A549 (cell line): ENCODE measurements around the gene CLCN4.

Experiments used
- CBX8 ChIP-seq: fragments of 200-600 bp; sonication (generic); IDR thresholded peaks from 2 replicates; pipeline ENCODE4 v1.6.1; 2016
- CTCF ChIP-seq: fragments of >200 bp; sonication (Bioruptor Twin); formaldehyde crosslinking; IDR thresholded peaks from 3 replicates; pipeline ENCODE4 v1.5.1; 2016
- EHF ChIP-seq: fragments of 250-450 bp; sonication (Bioruptor Pico); IDR thresholded peaks from 2 replicates; pipeline ENCODE4 v1.5.0; 2020; ENCODE audit warnings: mild to moderate bottlenecking
- EHMT2 ChIP-seq: fragments of 200-600 bp; sonication (generic); IDR thresholded peaks from 2 replicates; pipeline ENCODE4 v1.6.1; 2016; ENCODE audit warnings: antibody characterized with exemption, low read depth, mild to moderate bottlenecking, moderate library complexity
- EP300 ChIP-seq, 2 experiments: fragments of >200 bp; sonication (Bioruptor Twin); formaldehyde crosslinking; IDR thresholded peaks; 2 replicates in 1 of 2; 3 replicates in 1 of 2; pipeline ENCODE4 v1.6.1; 2016 to 2017
- ESRRA ChIP-seq: fragments of 150-350 bp; IDR thresholded peaks from 2 replicates; pipeline ENCODE4 v1.6.1; 2014; ENCODE audit warnings: mild to moderate bottlenecking, low read length, borderline replicate concordance
- PHF8 ChIP-seq: fragments of 200-600 bp; sonication (generic); IDR thresholded peaks from 2 replicates; pipeline ENCODE4 v1.6.1; 2016; ENCODE audit warnings: low read depth, mild to moderate bottlenecking, antibody characterized with exemption, moderate library complexity, borderline replicate concordance
- POLR2A ChIP-seq: IDR thresholded peaks from 2 replicates; pipeline ENCODE4 v1.6.1; 2012; ENCODE audit warnings: mild to moderate bottlenecking, low read length
- REST ChIP-seq: fragments of 200-600 bp; sonication (generic); IDR thresholded peaks from 2 replicates; pipeline ENCODE4 v1.6.1; 2016; ENCODE audit warnings: antibody characterized with exemption, mild to moderate bottlenecking, moderate library complexity
- RFX5 ChIP-seq: fragments of 450-650 bp; IDR thresholded peaks from 2 replicates; pipeline ENCODE4 v1.7.1; 2014; ENCODE audit warnings: antibody characterized with exemption, mild to moderate bottlenecking, moderate library complexity

GRCh38 chrX:10176121-10177003 lies 19.6 kb downstream of the CLCN4 start:
- TF ChIP-seq REST (no peak), RFX5 (no peak), CBX8 (no peak), CTCF (no peak), POLR2A (no peak), PHF8 (no peak), EHMT2 (no peak), ESRRA (no peak), EP300 (IDR thresholded peaks at IDR 0.05) (no peak), EHF (CRISPR knock-in tag) (no peak)
